ENCODE measurements around the gene CYB5R3. TPM values are rescaled to one million over a fixed set of nuclear protein-coding genes. Genes with fewer than 3 reads are reported as not detected.

Gene CYB5R3
- polyA plus RNA-seq, 1 of the 3 experiments (the other 2 are of a cell fraction), result 106 TPM

GRCh38 chr22:42614312-42615091 is 34.7 kb downstream of the CYB5R3 start, which contains the start of gene POLDIP3 (continued):
- TF ChIP-seq RFX5 (IDR thresholded peaks at IDR 0.05; ENCODE audit: low read length), result no peak
- no peak for TF ChIP-seq IRF3 (IDR thresholded peaks at IDR 0.05; ENCODE audit: low read depth, low read length)
- TF ChIP-seq RCOR1 (IDR thresholded peaks at IDR 0.05; ENCODE audit: low read length), result no peak
- no peak for TF ChIP-seq SMC3 (IDR thresholded peaks at IDR 0.05; ENCODE audit: low read depth, low read length)
- no peak for TF ChIP-seq TCF12 (IDR thresholded peaks at IDR 0.05)
- TF ChIP-seq FOXJ3 (CRISPR knock-in tag; IDR thresholded peaks at IDR 0.05), result no peak
- no peak for TF ChIP-seq PBX3 (IDR thresholded peaks at IDR 0.05)
- TF ChIP-seq GATA2 (CRISPR knock-in tag; IDR thresholded peaks at IDR 0.05), result no peak
- no peak for TF ChIP-seq EZH2phosphoT487 (IDR thresholded peaks at IDR 0.05; ENCODE audit: borderline replicate concordance, low read depth)
- no peak for TF ChIP-seq POLR2AphosphoS5 (IDR thresholded peaks at IDR 0.05; ENCODE audit: low read depth, low read length)

- peaks cover 0 to 2% of the 10 kb centered on the region in 2 experiments for H3K36me3 ChIP-seq (replicated peaks in 1 of 2; ENCODE audit: control insufficient read depth in 1 of 2, insufficient read depth in 2 of 2, low read length in 1 of 2)
- no peak overlapping the region for H2AFZ ChIP-seq (ENCODE audit: low read depth)
- H4K20me1 ChIP-seq (ENCODE audit: insufficient read depth), result peaks cover 15% of the 10 kb centered on the region; the same call in 1 of the 2 replicates
- H3K9ac ChIP-seq, result peak overlapping the region; percentile 87
- ChIA-PET CTCF (interaction anchor here (1.3 kb wide), 1 partner anchor 15 kb away, joined by 3 read pairs; no protein-coding TSS in a partner anchor), POLR2A (interaction anchor here (0.7 kb wide), 1 partner anchor 52 kb away, joined by 5 read pairs; no protein-coding TSS in a partner anchor)
- peaks cover 11 to 21% of the 10 kb centered on the region in 2 experiments; a peak in 2 of 4 replicates for H3K4me1 ChIP-seq (ENCODE audit: control insufficient read depth in 1 of 2, insufficient read depth in 2 of 2, low read depth in 1 of 2, low read length in 1 of 2)
- TF ChIP-seq ELF1 (IDR thresholded peaks at IDR 0.05) (no peak), RXRA (IDR thresholded peaks at IDR 0.05; ENCODE audit: borderline replicate concordance, low read depth) (no peak), EP300 (IDR thresholded peaks at IDR 0.05; ENCODE audit: borderline replicate concordance in 1 of 2, low read depth in 1 of 2, low read length in 1 of 2) (no peak)
- no peak for DNase-seq
- H3K27ac ChIP-seq (ENCODE audit: low read depth in 2 of 2, low read length in 1 of 2), result peak overlapping the region; percentile 95 to 96
- no peaks in the 10 kb centered on the region for H3K27me3 ChIP-seq (ENCODE audit: insufficient read depth)
- H3F3A ChIP-seq (replicated peaks; ENCODE audit: insufficient read depth), result peaks cover 10% of the 10 kb centered on the region
- H3K9me3 ChIP-seq, result no peaks in the 10 kb centered on the region
- H3K4me2 ChIP-seq, result peak overlapping the region; percentile 81
- peaks cover 53% of the 10 kb centered on the region for H3K79me2 ChIP-seq (ENCODE audit: insufficient read depth)
- no peaks in the 10 kb centered on the region for H3K9me2 ChIP-seq
- peak overlapping the region; percentile 62 to 76 for H3K4me3 ChIP-seq (ENCODE audit: low read depth in 2 of 2, low read length in 1 of 2)
- WGBS (ENCODE audit: low lambda C conversion rate), result 5% methylated on average over 8 of the region's 10 CpGs
Measured at GRCh38 chr22:42613872-42614301, 35.3 kb downstream of the CYB5R3 start.

Data from SK-N-SH (cell line).